ENCODE measurements around the gene ITM2C. TPM values are rescaled to one million over a fixed set of nuclear protein-coding genes. Genes with fewer than 3 reads are reported as not detected.

The ITM2C gene
- total RNA-seq, 1 experiment from 2014 or later, result 21.9 TPM

DNA sequence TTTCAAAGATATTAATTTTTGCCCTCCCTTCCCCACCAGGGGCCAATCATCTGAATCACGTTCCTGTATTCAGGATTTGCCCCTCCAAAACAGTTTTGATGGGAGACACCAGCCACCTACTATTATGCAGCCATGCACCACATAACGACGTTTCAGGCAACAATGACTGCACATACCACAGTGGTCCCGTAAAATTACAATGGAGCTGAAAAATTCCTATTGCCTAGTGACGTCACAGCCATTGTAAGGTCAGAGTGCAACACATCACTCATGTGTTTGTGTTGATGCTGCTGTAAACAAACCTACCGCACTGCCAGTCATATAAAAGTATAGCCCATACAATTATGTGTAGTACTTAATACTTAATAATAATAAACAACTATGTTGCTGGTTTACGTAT, 22.6 kb downstream of the ITM2C start:
- BruUV-seq (replicated peaks), result no TSS peak
- no peak for DNase-seq (ENCODE audit: unreplicated experiment)
- Mint-ChIP-seq H3K9me3 (ENCODE audit: unreplicated experiment) (no peaks in the 10 kb centered on the region), H3K36me3 (ENCODE audit: insufficient read depth, unreplicated experiment) (no peaks in the 10 kb centered on the region), H3K4me1 (ENCODE audit: insufficient read depth, unreplicated experiment) (no peaks in the 10 kb centered on the region), H3K27me3 (ENCODE audit: insufficient read depth, unreplicated experiment) (no peaks in the 10 kb centered on the region), H3K27ac (ENCODE audit: low read depth, unreplicated experiment) (no peak overlapping the region), H3K4me3 (ENCODE audit: unreplicated experiment) (no peak overlapping the region)
- ChIA-PET CTCF (no interaction called here), POLR2A (no interaction called here)
- intact Hi-C loops (cut with micrococcal nuclease), result no loop called here
- TF ChIP-seq, protein P1, sequence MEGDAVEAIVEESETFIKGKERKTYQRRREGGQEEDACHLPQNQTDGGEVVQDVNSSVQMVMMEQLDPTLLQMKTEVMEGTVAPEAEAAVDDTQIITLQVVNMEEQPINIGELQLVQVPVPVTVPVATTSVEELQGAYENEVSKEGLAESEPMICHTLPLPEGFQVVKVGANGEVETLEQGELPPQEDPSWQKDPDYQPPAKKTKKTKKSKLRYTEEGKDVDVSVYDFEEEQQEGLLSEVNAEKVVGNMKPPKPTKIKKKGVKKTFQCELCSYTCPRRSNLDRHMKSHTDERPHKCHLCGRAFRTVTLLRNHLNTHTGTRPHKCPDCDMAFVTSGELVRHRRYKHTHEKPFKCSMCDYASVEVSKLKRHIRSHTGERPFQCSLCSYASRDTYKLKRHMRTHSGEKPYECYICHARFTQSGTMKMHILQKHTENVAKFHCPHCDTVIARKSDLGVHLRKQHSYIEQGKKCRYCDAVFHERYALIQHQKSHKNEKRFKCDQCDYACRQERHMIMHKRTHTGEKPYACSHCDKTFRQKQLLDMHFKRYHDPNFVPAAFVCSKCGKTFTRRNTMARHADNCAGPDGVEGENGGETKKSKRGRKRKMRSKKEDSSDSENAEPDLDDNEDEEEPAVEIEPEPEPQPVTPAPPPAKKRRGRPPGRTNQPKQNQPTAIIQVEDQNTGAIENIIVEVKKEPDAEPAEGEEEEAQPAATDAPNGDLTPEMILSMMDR (IDR thresholded peaks at IDR 0.05; ENCODE audit: unreplicated experiment), result no peak

DNA sequence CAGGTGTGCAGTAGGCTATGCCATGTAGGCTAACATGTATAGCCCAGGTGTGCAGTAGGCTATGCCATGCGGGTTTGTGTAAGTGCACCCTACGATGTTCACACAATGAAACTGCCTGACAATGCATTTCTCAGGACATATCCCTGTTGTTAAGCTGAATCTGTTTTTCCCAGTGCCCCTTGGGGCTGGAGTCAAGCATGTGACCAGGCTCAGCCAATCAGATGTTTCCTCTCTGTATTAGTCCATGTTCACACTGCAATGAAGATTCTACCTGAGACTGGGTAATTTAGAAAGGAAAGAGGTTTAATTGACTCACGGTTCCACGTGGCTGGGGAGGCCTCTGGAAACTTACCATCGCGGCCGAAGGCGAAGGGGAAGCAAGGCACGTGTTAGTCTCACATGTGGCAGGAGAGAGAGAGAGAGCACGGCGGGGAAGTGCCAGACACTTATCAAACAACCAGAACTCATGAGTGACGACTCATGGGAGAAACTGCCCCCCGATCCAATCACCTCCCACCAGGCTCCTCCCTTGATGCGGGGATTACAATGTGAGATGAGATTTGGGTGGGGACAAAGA, 24.2 kb downstream of the ITM2C start:
- TF ChIP-seq, protein P1 (IDR thresholded peaks at IDR 0.05; ENCODE audit: unreplicated experiment), result no peak

DNA sequence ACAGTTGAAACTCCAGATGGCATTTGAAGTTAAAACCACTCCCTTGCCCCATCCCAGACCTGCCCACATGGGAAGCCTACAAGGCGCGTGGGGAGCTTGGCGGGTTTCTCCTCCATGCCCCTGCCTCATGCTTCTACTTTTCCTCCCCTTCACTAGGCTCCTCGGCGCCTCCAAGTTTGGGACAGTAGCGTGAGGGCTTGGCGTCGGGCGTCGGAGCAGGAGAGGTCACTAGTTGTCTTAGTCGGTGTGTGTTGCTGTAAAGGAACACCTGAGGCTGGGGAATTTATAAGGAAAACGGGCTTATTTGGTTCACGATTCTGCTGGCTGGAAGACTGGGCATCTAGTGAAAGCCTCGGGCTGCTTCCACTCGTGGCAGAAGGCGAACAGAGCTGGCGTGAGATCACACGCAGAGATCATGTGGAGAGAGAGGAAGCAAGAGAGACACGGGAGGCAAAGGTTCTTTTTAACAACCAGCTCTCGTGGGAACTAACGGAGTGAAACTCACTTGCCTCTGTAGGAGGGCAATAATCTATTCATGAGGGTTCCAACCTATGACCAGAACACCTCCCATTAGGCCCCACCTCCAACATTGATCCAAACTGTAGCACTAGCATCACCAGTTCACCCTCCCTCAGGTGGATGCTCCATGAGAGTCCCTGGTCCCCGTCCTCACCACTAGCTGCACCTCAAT, 25.3 kb downstream of the ITM2C start:
- no peaks in the 10 kb centered on the region for H3K36me3 Mint-ChIP-seq (ENCODE audit: insufficient read depth, unreplicated experiment)
- H3K4me1 Mint-ChIP-seq (ENCODE audit: insufficient read depth, unreplicated experiment), result no peaks in the 10 kb centered on the region
- no peak for DNase-seq (ENCODE audit: unreplicated experiment)
- POLR2A ChIA-PET, result no interaction called here
- intact Hi-C loops (cut with micrococcal nuclease), result no loop called here
- H3K9me3 Mint-ChIP-seq (ENCODE audit: unreplicated experiment), result no peaks in the 10 kb centered on the region
- TF ChIP-seq, protein P1 (IDR thresholded peaks at IDR 0.05; ENCODE audit: unreplicated experiment), result no peak
- no peaks in the 10 kb centered on the region for H3K27me3 Mint-ChIP-seq (ENCODE audit: insufficient read depth, unreplicated experiment)
- no peak overlapping the region for H3K4me3 Mint-ChIP-seq (ENCODE audit: unreplicated experiment)
- BruUV-seq (replicated peaks), result no TSS peak
- CTCF ChIA-PET, result interaction anchor here (0.6 to 0.9 kb wide), 2 partner anchors 15 to 314 kb away, joined by 3 read pairs; no protein-coding TSS in a partner anchor
- no peak overlapping the region for H3K27ac Mint-ChIP-seq (ENCODE audit: low read depth, unreplicated experiment)

More for the DNA sequence above, 24.2 kb downstream of the ITM2C start:
- Mint-ChIP-seq H3K9me3 (ENCODE audit: unreplicated experiment) (no peaks in the 10 kb centered on the region), H3K27ac (ENCODE audit: low read depth, unreplicated experiment) (no peak overlapping the region), H3K36me3 (ENCODE audit: insufficient read depth, unreplicated experiment) (no peaks in the 10 kb centered on the region), H3K27me3 (ENCODE audit: insufficient read depth, unreplicated experiment) (no peaks in the 10 kb centered on the region), H3K4me3 (ENCODE audit: unreplicated experiment) (no peak overlapping the region), H3K4me1 (ENCODE audit: insufficient read depth, unreplicated experiment) (no peaks in the 10 kb centered on the region)
- intact Hi-C loops (cut with micrococcal nuclease), result no loop called here
- CTCF ChIA-PET, result interaction anchor here (0.6 kb wide), 1 partner anchor 99 kb away, joined by 8 read pairs; no protein-coding TSS in a partner anchor
- BruUV-seq (replicated peaks), result no TSS peak
- DNase-seq (ENCODE audit: unreplicated experiment), result no peak
- POLR2A ChIA-PET, result no interaction called here

DNA sequence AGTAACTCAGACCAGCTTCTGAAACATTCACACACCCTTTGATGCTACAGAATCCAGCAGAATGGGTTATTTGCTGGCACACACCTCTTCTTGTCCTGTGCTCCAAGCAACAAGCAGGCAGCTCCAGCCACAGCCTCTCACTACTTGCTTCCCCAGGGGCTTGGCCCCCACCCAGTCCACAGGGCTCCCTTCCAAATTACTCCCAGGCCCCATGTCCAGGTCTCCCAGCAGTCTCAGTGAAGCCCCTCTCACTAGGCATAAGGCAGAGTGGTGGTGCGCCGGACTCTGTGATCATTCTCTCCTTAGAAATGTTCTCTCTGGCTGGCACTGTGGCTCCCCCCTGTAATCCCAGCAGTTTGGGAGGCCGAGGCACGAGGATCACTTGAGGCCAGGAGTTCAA, 25.9 kb downstream of the ITM2C start:
- TF ChIP-seq, protein P1 (IDR thresholded peaks at IDR 0.05; ENCODE audit: unreplicated experiment), result no peak
- BruUV-seq (replicated peaks), result no TSS peak
- no peak for DNase-seq (ENCODE audit: unreplicated experiment)
- Mint-ChIP-seq H3K27me3 (ENCODE audit: insufficient read depth, unreplicated experiment) (no peaks in the 10 kb centered on the region), H3K9me3 (ENCODE audit: unreplicated experiment) (no peaks in the 10 kb centered on the region), H3K4me1 (ENCODE audit: insufficient read depth, unreplicated experiment) (no peaks in the 10 kb centered on the region), H3K27ac (ENCODE audit: low read depth, unreplicated experiment) (no peak overlapping the region), H3K36me3 (ENCODE audit: insufficient read depth, unreplicated experiment) (no peaks in the 10 kb centered on the region), H3K4me3 (ENCODE audit: unreplicated experiment) (no peak overlapping the region)
- ChIA-PET POLR2A (no interaction called here), CTCF (interaction anchor here (0.8 to 0.9 kb wide), 2 partner anchors 11 to 15 kb away, joined by 3 to 4 read pairs; no protein-coding TSS in a partner anchor)
- intact Hi-C loops (cut with micrococcal nuclease), result no loop called here
